Stomach (tissue), 4 donors: ENCODE measurements around the gene DYNLT2.

Experiments used
- EP300 ChIP-seq: sonication (generic); formaldehyde crosslinking; IDR thresholded peaks from one replicate; pipeline ENCODE4 v1.6.1; 2017; ENCODE audit warnings: antibody characterized with exemption
- POLR2A ChIP-seq, 4 donors: fragments of 450-650 bp; IDR thresholded peaks; one replicate each; pipeline ENCODE4 v1.6.1; 2016; ENCODE audit warnings: antibody characterized with exemption in 4 of 4, control low read depth in 2 of 4, mild to moderate bottlenecking in 1 of 4, moderate library complexity in 1 of 4
- POLR2AphosphoS5 ChIP-seq, 3 donors: sonication (generic); formaldehyde crosslinking; IDR thresholded peaks; one replicate each; pipeline ENCODE4 v1.6.1; 2016; ENCODE audit warnings: antibody characterized with exemption in 3 of 3
- TF ChIP-seq, protein P1 (sequence below), 7 experiments: fragments of 450-650 bp in 4 of 7; fragments of 200-600 bp in 3 of 7; sonication (generic) in 3 of 7; IDR thresholded peaks; one replicate each; pipeline ENCODE4 v1.5.1; 2016 to 2019; ENCODE audit warnings: antibody characterized with exemption in 7 of 7, control low read depth in 2 of 7, mild to moderate bottlenecking in 1 of 7

DNA sequence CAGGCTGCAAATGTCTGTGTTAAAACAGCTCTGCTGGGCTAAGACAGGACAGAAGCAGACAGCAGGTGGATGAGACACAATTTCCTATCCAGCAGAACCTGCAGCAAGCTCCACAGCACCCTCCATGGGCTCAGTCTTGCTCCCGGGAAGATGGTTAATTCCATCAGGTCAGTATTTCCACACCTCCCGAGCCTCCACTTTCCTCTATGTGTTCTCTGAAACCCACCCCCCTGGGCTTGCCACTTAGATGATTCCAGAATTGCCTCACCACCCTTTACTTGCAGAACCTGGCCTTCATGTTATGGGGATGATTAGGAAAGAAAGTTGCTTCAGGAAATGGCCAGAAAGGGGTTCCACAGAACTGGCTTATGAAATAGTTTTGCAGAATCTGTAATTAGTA, 43.8 kb upstream of the DYNLT2 start:
- TF ChIP-seq, protein P1, sequence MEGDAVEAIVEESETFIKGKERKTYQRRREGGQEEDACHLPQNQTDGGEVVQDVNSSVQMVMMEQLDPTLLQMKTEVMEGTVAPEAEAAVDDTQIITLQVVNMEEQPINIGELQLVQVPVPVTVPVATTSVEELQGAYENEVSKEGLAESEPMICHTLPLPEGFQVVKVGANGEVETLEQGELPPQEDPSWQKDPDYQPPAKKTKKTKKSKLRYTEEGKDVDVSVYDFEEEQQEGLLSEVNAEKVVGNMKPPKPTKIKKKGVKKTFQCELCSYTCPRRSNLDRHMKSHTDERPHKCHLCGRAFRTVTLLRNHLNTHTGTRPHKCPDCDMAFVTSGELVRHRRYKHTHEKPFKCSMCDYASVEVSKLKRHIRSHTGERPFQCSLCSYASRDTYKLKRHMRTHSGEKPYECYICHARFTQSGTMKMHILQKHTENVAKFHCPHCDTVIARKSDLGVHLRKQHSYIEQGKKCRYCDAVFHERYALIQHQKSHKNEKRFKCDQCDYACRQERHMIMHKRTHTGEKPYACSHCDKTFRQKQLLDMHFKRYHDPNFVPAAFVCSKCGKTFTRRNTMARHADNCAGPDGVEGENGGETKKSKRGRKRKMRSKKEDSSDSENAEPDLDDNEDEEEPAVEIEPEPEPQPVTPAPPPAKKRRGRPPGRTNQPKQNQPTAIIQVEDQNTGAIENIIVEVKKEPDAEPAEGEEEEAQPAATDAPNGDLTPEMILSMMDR (IDR thresholded peaks at IDR 0.05) = no peak
- TF ChIP-seq EP300 (no peak), POLR2A (IDR thresholded peaks at IDR 0.05) (no peak), POLR2AphosphoS5 (IDR thresholded peaks at IDR 0.05) (no peak)
